ENCODE results near the gene QPRT.

Gene QPRT

GRCh38 chr16:29698484-29699323 lies 19.7 kb downstream of the QPRT start:
- TF ChIP-seq CTCF (IDR thresholded peaks at IDR 0.05): no peak

GRCh38 chr16:29699324-29700219 lies 20.6 kb downstream of the QPRT start:
- TF ChIP-seq CTCF (IDR thresholded peaks at IDR 0.05): no peak

GRCh38 chr16:29700253-29700987 lies 21.4 kb downstream of the QPRT start:
- peak; percentile 91 for TF ChIP-seq CTCF (IDR thresholded peaks at IDR 0.05)

- TF ChIP-seq CTCF (IDR thresholded peaks at IDR 0.05): no peak
Observed at GRCh38 chr16:29701214-29701555, 22.2 kb downstream of the QPRT start.

GRCh38 chr16:29702269-29702668 lies 23.3 kb downstream of the QPRT start:
- TF ChIP-seq CTCF (IDR thresholded peaks at IDR 0.05): no peak

GRCh38 chr16:29705030-29705429 lies 26.1 kb downstream of the QPRT start:
- TF ChIP-seq CTCF (IDR thresholded peaks at IDR 0.05): no peak

GRCh38 chr16:29708917-29709600 lies 30.1 kb downstream of the QPRT start:
- no peak for TF ChIP-seq CTCF (IDR thresholded peaks at IDR 0.05)

All from LNCAP (cell line).